Neuron (in vitro differentiated cells): Measurements from ENCODE around the gene UBAC2.

ENCODE experiments used
- H2AFZ ChIP-seq: one replicate; pipeline ENCODE4 v1.6.1; 2013; ENCODE audit warnings: low read depth, mild to moderate bottlenecking, inconsistent platforms, low read length, moderate library complexity
- H3K27me3 ChIP-seq: one replicate; pipeline ENCODE4 v1.6.1; 2013; ENCODE audit warnings: low read length; ENCODE audit not compliant: insufficient read depth
- H3K36me3 ChIP-seq: one replicate; pipeline ENCODE4 v1.6.1; 2013; ENCODE audit warnings: low read length; ENCODE audit not compliant: insufficient read depth
- H3K4me1 ChIP-seq: one replicate; pipeline ENCODE4 v1.6.1; 2013; ENCODE audit warnings: low read length; ENCODE audit not compliant: insufficient read depth
- H3K4me3 ChIP-seq: 2 replicates; pipeline ENCODE4 v1.5.1; 2013; ENCODE audit warnings: mild to moderate bottlenecking, low read length, moderate library complexity
- H3K9me3 ChIP-seq: one replicate; pipeline ENCODE4 v1.6.1; 2013; ENCODE audit warnings: low read length

The UBAC2 gene

GRCh38 chr13:99359528-99359927 lies 158.9 kb downstream of the UBAC2 start:
- Histone ChIP-seq H3K4me3 (no peak overlapping the region), H3K36me3 (peaks cover 11% of the 10 kb centered on the region), H3K4me1 (peaks cover 26% of the 10 kb centered on the region), H2AFZ (no peak overlapping the region), H3K9me3 (no peaks in the 10 kb centered on the region), H3K27me3 (no peaks in the 10 kb centered on the region)

DNA sequence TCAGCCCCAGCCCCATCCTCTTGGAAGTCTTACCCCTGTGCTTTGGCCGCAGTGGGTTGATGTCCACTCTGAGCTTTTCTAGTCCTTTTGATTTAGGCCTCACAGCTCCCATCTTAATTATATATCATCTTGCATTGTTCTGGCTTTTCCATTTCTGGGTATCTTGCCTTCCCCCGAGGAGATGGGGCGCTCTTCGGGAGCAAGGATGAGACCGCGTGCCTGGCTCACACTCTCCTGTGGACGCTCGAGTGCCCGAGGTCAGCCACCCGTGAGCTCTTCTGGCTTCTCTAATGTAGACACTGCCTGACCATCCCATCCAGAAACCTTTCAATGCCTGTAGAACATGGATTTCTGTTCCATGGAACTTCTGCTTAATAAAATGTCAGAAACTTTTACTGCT lies 160.0 kb downstream of the UBAC2 start:
- no peak overlapping the region for H3K4me3 ChIP-seq

DNA sequence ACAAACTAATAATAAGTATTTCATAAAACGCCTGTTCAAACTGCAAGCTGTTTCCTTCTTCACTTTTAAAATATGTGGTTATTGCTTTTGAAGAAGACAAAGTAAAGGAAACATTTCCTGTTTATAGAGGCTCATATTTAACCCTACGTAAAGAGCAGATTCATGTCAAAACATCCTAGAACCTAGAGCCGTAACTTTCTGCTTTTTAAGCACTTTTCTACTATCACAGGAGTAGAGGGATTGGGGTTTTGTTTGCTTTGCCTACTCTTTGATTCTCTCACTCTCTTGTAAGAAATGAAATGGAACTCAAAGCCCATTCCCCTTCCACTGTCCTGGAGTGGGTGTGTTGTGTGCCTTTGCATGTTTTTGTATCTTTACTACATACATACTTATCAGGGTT lies 160.5 kb downstream of the UBAC2 start:
- Histone ChIP-seq H3K9me3 (no peaks in the 10 kb centered on the region), H2AFZ (no peak overlapping the region), H3K4me3 (no peak overlapping the region), H3K27me3 (no peaks in the 10 kb centered on the region), H3K4me1 (peaks cover 15% of the 10 kb centered on the region), H3K36me3 (peaks cover 8% of the 10 kb centered on the region)

More for the DNA sequence above, 160.0 kb downstream of the UBAC2 start:
- no peaks in the 10 kb centered on the region for H3K27me3 ChIP-seq
- H3K36me3 ChIP-seq, result peaks cover 8% of the 10 kb centered on the region
- peaks cover 20% of the 10 kb centered on the region for H3K4me1 ChIP-seq
- no peaks in the 10 kb centered on the region for H3K9me3 ChIP-seq
- H2AFZ ChIP-seq, result no peak overlapping the region

DNA sequence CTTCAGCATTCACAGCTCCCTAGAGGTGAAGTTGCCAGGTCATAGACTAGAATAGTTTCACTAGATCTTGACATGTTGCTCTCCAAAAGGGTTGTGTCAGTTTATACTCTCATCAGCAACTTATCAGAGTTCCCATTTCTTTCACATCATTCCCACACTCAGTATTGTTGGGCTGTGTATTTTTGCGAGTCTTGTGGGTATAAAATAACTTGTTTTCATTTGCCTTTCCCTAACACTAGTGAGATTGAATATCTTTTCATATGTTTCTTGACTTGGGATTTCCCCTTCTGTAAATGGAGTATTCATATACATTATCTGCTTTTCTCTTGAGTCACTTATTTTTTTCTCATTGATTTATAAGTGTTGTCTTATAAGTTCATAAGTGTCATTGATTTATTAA lies 161.7 kb downstream of the UBAC2 start:
- Histone ChIP-seq H3K9me3 (no peaks in the 10 kb centered on the region), H3K36me3 (peaks cover 8% of the 10 kb centered on the region), H2AFZ (no peak overlapping the region), H3K27me3 (no peaks in the 10 kb centered on the region), H3K4me3 (no peak overlapping the region), H3K4me1 (peaks cover 3% of the 10 kb centered on the region)

DNA sequence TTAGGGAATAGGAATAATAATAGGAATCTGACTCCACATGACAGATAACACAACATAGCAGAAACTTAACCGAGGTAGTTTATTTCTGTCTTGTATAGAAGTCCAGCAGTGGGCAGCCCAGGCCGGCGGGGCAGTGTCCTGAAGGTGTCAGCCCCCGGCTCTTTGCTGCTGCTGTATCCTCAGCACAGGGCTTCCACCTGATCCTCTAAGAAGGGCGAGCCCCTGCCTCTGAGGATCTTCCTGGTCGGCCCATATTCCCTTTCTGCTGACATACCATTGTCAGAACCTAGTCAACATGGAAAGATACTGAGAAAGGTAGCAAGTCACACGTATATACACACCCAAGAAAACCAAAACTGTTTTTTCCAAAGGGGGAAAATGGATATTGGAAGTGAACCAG lies 162.7 kb downstream of the UBAC2 start:
- Histone ChIP-seq H3K36me3 (peaks cover 5% of the 10 kb centered on the region), H3K27me3 (no peaks in the 10 kb centered on the region), H2AFZ (no peak overlapping the region), H3K9me3 (no peaks in the 10 kb centered on the region), H3K4me1 (no peaks in the 10 kb centered on the region), H3K4me3 (no peak overlapping the region)

GRCh38 chr13:99363949-99364348 lies 163.3 kb downstream of the UBAC2 start:
- no peak overlapping the region for H3K4me3 ChIP-seq
- no peaks in the 10 kb centered on the region for H3K27me3 ChIP-seq
- H3K9me3 ChIP-seq, result no peaks in the 10 kb centered on the region
- peaks cover 5% of the 10 kb centered on the region for H3K36me3 ChIP-seq
- H2AFZ ChIP-seq, result no peak overlapping the region
- H3K4me1 ChIP-seq, result no peaks in the 10 kb centered on the region

DNA sequence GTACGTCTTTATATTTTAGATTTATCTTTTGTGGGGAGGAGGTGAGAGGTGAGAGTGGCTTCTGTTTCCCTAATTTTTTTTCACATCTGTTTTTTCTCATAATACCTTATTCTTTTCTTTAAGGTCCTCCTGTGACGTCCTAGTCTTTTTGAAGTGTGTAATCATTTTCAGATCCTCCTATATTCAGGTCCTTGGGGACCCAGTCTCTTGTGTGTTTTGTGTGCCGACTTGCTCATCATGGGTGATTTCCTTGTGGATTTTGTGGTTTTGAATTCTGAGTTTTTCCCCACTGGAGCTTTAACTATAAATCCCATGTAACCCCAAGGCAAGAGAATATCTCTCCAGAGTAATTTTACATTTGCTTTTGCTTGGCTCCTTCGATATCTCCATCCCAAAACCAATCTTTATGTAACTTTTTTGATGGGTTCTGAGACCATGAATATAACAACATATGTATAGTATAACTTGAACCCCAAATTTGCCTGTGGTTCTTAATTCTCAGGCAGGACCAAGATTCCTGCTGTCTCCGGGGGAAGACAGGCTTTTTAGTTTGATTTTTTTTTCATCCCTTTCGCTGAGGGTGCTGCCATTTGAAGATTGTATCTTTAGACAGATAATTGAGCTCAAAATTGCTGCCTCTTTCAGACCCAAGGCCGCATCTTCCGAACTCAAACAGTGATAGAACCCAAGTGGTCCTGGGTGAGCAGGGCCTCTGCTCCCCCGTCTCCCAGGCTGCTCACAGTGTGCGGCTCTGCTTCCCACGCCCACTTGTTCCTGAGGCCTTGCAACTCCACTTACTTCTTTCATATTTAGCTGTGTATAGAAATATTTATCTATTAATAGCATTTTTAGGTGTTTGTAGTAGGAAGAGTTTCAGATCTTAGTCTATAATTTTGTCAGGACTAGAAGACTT lies 165.7 kb downstream of the UBAC2 start:
- Histone ChIP-seq H3K36me3 (peaks cover 12% of the 10 kb centered on the region), H2AFZ (no peak overlapping the region), H3K9me3 (no peaks in the 10 kb centered on the region), H3K27me3 (no peaks in the 10 kb centered on the region), H3K4me3 (no peak overlapping the region), H3K4me1 (no peaks in the 10 kb centered on the region)

DNA sequence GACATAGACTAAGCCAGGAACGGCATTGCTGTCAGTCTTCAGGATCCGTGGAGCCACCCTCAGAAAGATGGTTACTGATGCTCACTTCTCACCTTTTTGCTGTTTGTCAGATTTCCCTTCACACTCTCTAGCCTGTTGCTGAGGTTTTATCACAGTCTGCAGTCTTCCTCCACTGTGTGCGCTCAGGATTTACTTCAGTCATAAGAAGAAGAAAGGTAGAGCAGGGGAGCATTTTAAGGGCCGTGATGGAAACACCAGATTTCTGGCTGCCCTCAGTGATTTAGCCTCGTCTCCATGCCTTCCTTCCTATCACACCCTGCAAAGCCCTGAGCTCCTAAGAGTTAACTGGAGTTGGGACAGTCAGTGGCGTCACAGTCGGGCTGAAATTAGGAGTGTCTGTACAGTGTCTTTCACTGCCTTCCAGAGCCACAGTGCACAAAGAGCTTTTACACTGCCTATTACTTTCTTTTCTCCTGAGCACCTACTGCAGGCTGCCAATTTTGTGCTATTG lies 166.5 kb downstream of the UBAC2 start:
- Histone ChIP-seq H3K9me3 (no peaks in the 10 kb centered on the region), H3K4me1 (no peaks in the 10 kb centered on the region), H3K36me3 (peaks cover 12% of the 10 kb centered on the region)

GRCh38 chr13:99367663-99368448 lies 167.2 kb downstream of the UBAC2 start:
- Histone ChIP-seq H3K27me3 (no peaks in the 10 kb centered on the region), H3K4me1 (no peaks in the 10 kb centered on the region), H3K36me3 (peaks cover 12% of the 10 kb centered on the region), H3K9me3 (no peaks in the 10 kb centered on the region), H2AFZ (no peak overlapping the region), H3K4me3 (no peak overlapping the region)

More for the DNA sequence above, 166.5 kb downstream of the UBAC2 start:
- Histone ChIP-seq H2AFZ (no peak overlapping the region), H3K27me3 (no peaks in the 10 kb centered on the region), H3K4me3 (no peak overlapping the region)

GRCh38 chr13:99370481-99371275 lies 170.0 kb downstream of the UBAC2 start:
- no peaks in the 10 kb centered on the region for H3K27me3 ChIP-seq
- H3K4me1 ChIP-seq, result no peaks in the 10 kb centered on the region
- H3K9me3 ChIP-seq, result no peaks in the 10 kb centered on the region
- H3K4me3 ChIP-seq, result no peak overlapping the region
- no peak overlapping the region for H2AFZ ChIP-seq
- H3K36me3 ChIP-seq, result peaks cover 12% of the 10 kb centered on the region

DNA sequence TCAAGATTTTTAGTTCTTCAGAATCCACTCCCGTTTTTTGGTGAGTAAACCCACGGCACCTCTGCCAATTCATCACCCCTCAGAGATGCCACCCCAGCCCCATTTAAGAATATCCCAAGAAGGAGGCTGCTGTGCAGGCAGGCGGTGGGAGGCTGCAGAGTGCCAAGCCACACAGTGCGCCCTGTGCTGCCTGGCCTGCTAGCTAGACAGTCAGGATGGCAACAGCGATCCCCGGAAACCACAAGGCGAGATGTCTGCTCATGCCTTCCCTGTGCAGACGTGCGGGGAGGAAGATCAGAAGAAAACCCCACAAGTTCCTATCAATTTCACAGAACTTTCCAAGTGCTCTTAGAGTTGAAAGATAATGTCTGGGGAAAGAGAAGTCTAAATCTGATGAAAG lies 171.3 kb downstream of the UBAC2 start:
- no peaks in the 10 kb centered on the region for H3K9me3 ChIP-seq
- no peaks in the 10 kb centered on the region for H3K4me1 ChIP-seq
- H3K27me3 ChIP-seq, result no peaks in the 10 kb centered on the region
- no peak overlapping the region for H3K4me3 ChIP-seq
- H2AFZ ChIP-seq, result no peak overlapping the region
- peaks cover 12% of the 10 kb centered on the region for H3K36me3 ChIP-seq

- no peak overlapping the region for H3K4me3 ChIP-seq
- no peaks in the 10 kb centered on the region for H3K9me3 ChIP-seq
- no peaks in the 10 kb centered on the region for H3K27me3 ChIP-seq
- peaks cover 12% of the 10 kb centered on the region for H3K36me3 ChIP-seq
- no peaks in the 10 kb centered on the region for H3K4me1 ChIP-seq
- no peak overlapping the region for H2AFZ ChIP-seq
These were observed 172.8 kb downstream of the UBAC2 start for GRCh38 chr13:99373436-99373835.
